H1 (cell line): Measurements from ENCODE around the gene FRMD3. TPM values are rescaled to one million over a fixed set of nuclear protein-coding genes. Genes with fewer than 3 reads are reported as not detected.

Experiments
- CTCF ChIA-PET: fragments of 300-600 bp; sonication (Branson Sonifier 250); formaldehyde crosslinking; loops from one replicate; lab custom pipeline; 2021; ENCODE audit not compliant: partially characterized antibody; lab: Charles Lee
- POLR2A ChIA-PET: fragments of 300-600 bp; sonication (Branson Sonifier 250); formaldehyde crosslinking; loops from one replicate; lab custom pipeline; 2021; ENCODE audit warnings: inconsistent platforms; ENCODE audit not compliant: partially characterized antibody; lab: Charles Lee
- DNase-seq, 2 experiments: peaks; one replicate each; pipeline versions ENCODE4 v3.0.0 to v3.0.0-alpha.2; 2010 to 2022; ENCODE audit warnings: low spot score in 2 of 2, low read depth in 1 of 2, mixed read lengths in 1 of 2
- FAIRE-seq: peaks from 2 replicates; lab custom pipeline; 2011; peaks lifted over from hg19 to GRCh38; lab: Jason Lieb, UNC
- H2AFZ ChIP-seq: 2 replicates; pipeline ENCODE4 v1.8.1; 2012; ENCODE audit warnings: low read length, inconsistent platforms
- H2AK5ac ChIP-seq: 2 replicates; pipeline ENCODE4 v1.6.1; 2013; ENCODE audit warnings: low read depth, low read length
- H2BK120ac ChIP-seq: replicated peaks from 2 replicates; pipeline ENCODE3; 2013; ENCODE audit warnings: low read depth, low read length, inconsistent platforms
- H2BK12ac ChIP-seq: 2 replicates; pipeline ENCODE4 v1.6.1; 2013; ENCODE audit warnings: low read depth, low read length
- H2BK15ac ChIP-seq: 2 replicates; pipeline ENCODE4 v1.6.1; 2013; ENCODE audit warnings: low read length
- H2BK20ac ChIP-seq: 2 replicates; pipeline ENCODE4 v1.6.1; 2013; ENCODE audit warnings: low read length
- H2BK5ac ChIP-seq: 2 replicates; pipeline ENCODE4 v1.6.1; 2013; ENCODE audit warnings: low read depth, low read length
- H3K14ac ChIP-seq: 2 replicates; pipeline ENCODE4 v1.6.1; 2013; ENCODE audit warnings: inconsistent platforms; ENCODE audit not compliant: insufficient read length
- H3K18ac ChIP-seq: 2 replicates; pipeline ENCODE4 v1.6.1; 2013; ENCODE audit warnings: low read length; ENCODE audit errors: extremely low read depth
- H3K23ac ChIP-seq: 2 replicates; pipeline ENCODE4 v1.6.1; 2013; ENCODE audit warnings: inconsistent platforms; ENCODE audit not compliant: insufficient read length
- H3K23me2 ChIP-seq: 2 replicates; pipeline ENCODE4 v1.6.1; 2013; ENCODE audit warnings: low read depth, low read length
- H3K27ac ChIP-seq: 2 replicates; pipeline ENCODE4 v1.6.1; 2011; ENCODE audit warnings: low read depth, low read length, inconsistent platforms
- H3K27me3 ChIP-seq, 4 experiments: replicated peaks in 1 of 4; 1 replicate in 1 of 4; 2 replicates in 3 of 4; pipeline versions ENCODE4 v1.6.1 to v1.8.1; 2011 to 2013; ENCODE audit warnings: low read length in 3 of 4, mild to moderate bottlenecking in 3 of 4, inconsistent platforms in 2 of 4, mixed read lengths in 2 of 4, moderate library complexity in 1 of 4; ENCODE audit not compliant: control insufficient read depth in 3 of 4, insufficient read depth in 3 of 4; ENCODE audit errors: extremely low read depth in 1 of 4
- H3K36me3 ChIP-seq, 4 experiments: 2 replicates each; pipeline versions ENCODE4 v1.6.1 to v1.8.1; 2011 to 2013; ENCODE audit warnings: mild to moderate bottlenecking in 4 of 4, low read length in 3 of 4, moderate library complexity in 2 of 4, control low read depth in 1 of 4, inconsistent platforms in 1 of 4; ENCODE audit not compliant: insufficient read depth in 4 of 4, control insufficient read depth in 2 of 4
- H3K4ac ChIP-seq: replicated peaks from 2 replicates; pipeline ENCODE3; 2013; ENCODE audit warnings: low read length, low read depth, mixed read lengths, inconsistent platforms; ENCODE audit not compliant: insufficient read length
- H3K4me1 ChIP-seq, 4 experiments: replicated peaks in 1 of 4; 1 replicate in 1 of 4; 2 replicates in 3 of 4; pipeline versions ENCODE4 v1.6.1 to v1.8.1; 2011 to 2013; ENCODE audit warnings: low read length in 3 of 4, inconsistent platforms in 2 of 4, mixed read lengths in 1 of 4; ENCODE audit not compliant: insufficient read depth in 4 of 4, control insufficient read depth in 3 of 4
- H3K4me2 ChIP-seq, 2 experiments: 2 replicates each; pipeline versions ENCODE4 v1.6.1 to v1.8.1; 2011 to 2013; ENCODE audit warnings: low read depth in 2 of 2, low read length in 2 of 2, control low read depth in 1 of 2, inconsistent platforms in 1 of 2, mild to moderate bottlenecking in 1 of 2; ENCODE audit not compliant: insufficient read depth in 1 of 2
- H3K4me3 ChIP-seq, 4 experiments: fragments of 200-600, 300-600 bp in 1 of 4; sonication (generic), shearing (Covaris generic), sonication (Bioruptor Twin) in 1 of 4; 2 replicates each; pipeline versions ENCODE4 v1.5.1 to v1.8.1; 2011 to 2016; ENCODE audit warnings: low read length in 4 of 4, low read depth in 3 of 4, control low read depth in 2 of 4, inconsistent platforms in 2 of 4, mild to moderate bottlenecking in 2 of 4, mixed read lengths in 1 of 4, moderate library complexity in 1 of 4; ENCODE audit not compliant: insufficient read depth in 2 of 4; ENCODE audit errors: extremely low read depth in 1 of 4
- H3K56ac ChIP-seq: replicated peaks from 2 replicates; pipeline ENCODE3; 2013; ENCODE audit warnings: low read depth, mild to moderate bottlenecking, mixed read lengths, low read length, inconsistent platforms; ENCODE audit not compliant: insufficient read length
- H3K79me1 ChIP-seq: 2 replicates; pipeline ENCODE4 v1.6.1; 2013; ENCODE audit warnings: low read depth, low read length, control low read depth
- H3K79me2 ChIP-seq, 2 experiments: 2 replicates each; pipeline versions ENCODE4 v1.6.1 to v1.8.1; 2012 to 2013; ENCODE audit warnings: low read length in 2 of 2, mild to moderate bottlenecking in 2 of 2, inconsistent platforms in 1 of 2; ENCODE audit not compliant: insufficient read depth in 2 of 2, control insufficient read depth in 1 of 2
- H3K9ac ChIP-seq, 4 experiments: replicated peaks in 1 of 4; 1 replicate in 1 of 4; 2 replicates in 3 of 4; pipeline versions ENCODE4 v1.6.1 to v1.8.1; 2011 to 2013; ENCODE audit warnings: low read depth in 3 of 4, low read length in 3 of 4, control low read depth in 2 of 4, mild to moderate bottlenecking in 2 of 4, moderate library complexity in 2 of 4, inconsistent platforms in 1 of 4; ENCODE audit errors: extremely low read depth in 1 of 4
- H3K9me3 ChIP-seq, 2 experiments: 2 replicates each; pipeline versions ENCODE4 v1.6.1 to v1.8.1; 2012 to 2013; ENCODE audit warnings: mild to moderate bottlenecking in 2 of 2, moderate library complexity in 2 of 2, control low read depth in 1 of 2, inconsistent platforms in 1 of 2, low read depth in 1 of 2, low read length in 1 of 2, mixed read lengths in 1 of 2; ENCODE audit not compliant: insufficient read depth in 2 of 2
- H4K20me1 ChIP-seq, 2 experiments: replicated peaks in 1 of 2; 2 replicates each; pipeline versions ENCODE3 to v1.8.1; 2011 to 2013; ENCODE audit warnings: inconsistent platforms in 2 of 2, low read length in 2 of 2, mild to moderate bottlenecking in 1 of 2; ENCODE audit not compliant: insufficient read depth in 2 of 2, control insufficient read depth in 1 of 2
- H4K5ac ChIP-seq: 2 replicates; pipeline ENCODE4 v1.6.1; 2013; ENCODE audit warnings: low read length, low read depth, mixed read lengths, inconsistent platforms; ENCODE audit not compliant: insufficient read length
- H4K8ac ChIP-seq: 2 replicates; pipeline ENCODE4 v1.8.0; 2013; ENCODE audit warnings: mild to moderate bottlenecking, moderate library complexity, low read length, inconsistent platforms; ENCODE audit not compliant: insufficient read depth; ENCODE audit errors: extremely low read depth
- H4K91ac ChIP-seq: replicated peaks from 2 replicates; pipeline ENCODE3; 2013; ENCODE audit warnings: low read length, mixed read lengths, inconsistent platforms; ENCODE audit not compliant: insufficient read length
- EZH2 ChIP-seq: fragments of 200-600 bp; sonication (generic); IDR thresholded peaks from 2 replicates; pipeline ENCODE4 v1.7.1; 2012; ENCODE audit warnings: low read depth, mild to moderate bottlenecking, moderate library complexity, low read length, inconsistent platforms; ENCODE audit not compliant: severe bottlenecking
- HDAC2 ChIP-seq, 2 experiments: fragments of 300-600 bp in 1 of 2; sonication (generic) in 1 of 2; IDR thresholded peaks; 2 replicates each; pipeline ENCODE4 v1.6.1; 2011 to 2012; ENCODE audit warnings: low read depth in 2 of 2, low read length in 2 of 2, mild to moderate bottlenecking in 2 of 2, moderate library complexity in 2 of 2, borderline replicate concordance in 1 of 2, inconsistent platforms in 1 of 2
- SP1 ChIP-seq: IDR thresholded peaks from 2 replicates; pipeline ENCODE4 v1.6.1; 2011; ENCODE audit warnings: low read depth, low read length
- TAF1 ChIP-seq: IDR thresholded peaks from 2 replicates; pipeline ENCODE4 v1.6.1; 2011; ENCODE audit warnings: mild to moderate bottlenecking, low read depth, low read length
- TEAD4 ChIP-seq: IDR thresholded peaks from 2 replicates; pipeline ENCODE4 v1.6.1; 2012; ENCODE audit warnings: low read depth, low read length, inconsistent platforms, mixed read lengths
- WGBS, 2 experiments: shearing (Covaris generic) in 1 of 2; methylation state at CpG; one replicate each; pipeline versions ENCODE4 v1.1.6 to v1.1.7; 2013 to 2015; ENCODE audit warnings: low lambda C conversion rate in 2 of 2, mixed read lengths in 2 of 2, inconsistent platforms in 1 of 2, low coverage in 1 of 2, missing lambda C conversion rate in 1 of 2; ENCODE audit not compliant: insufficient replicate concordance in 2 of 2, insufficient coverage in 1 of 2, insufficient read length in 1 of 2; ENCODE audit errors: extremely low coverage in 1 of 2, missing lambda C conversion rate in 1 of 2; 5-methylcytosine and 5-hydroxymethylcytosine counted together
- polyA plus RNA-seq, 7 experiments: library from polyadenylated mRNA; depleted of rRNA in 3 of 7; stranded (reverse) in 5 of 7; unstranded in 2 of 7; fragments of >200 nt in 5 of 7; fragments of 200-250 nt in 2 of 7; gene quantifications; 1 replicate in 5 of 7; 2 replicates in 1 of 7; 4 replicates in 1 of 7; pipeline versions ENCODE4 v1.2.1 to v1.2.3, GENCODE V29; 2011 to 2013; ENCODE audit warnings: missing spikeins in 2 of 7, mixed read lengths in 2 of 7
- total RNA-seq: library from RNA; stranded (reverse); fragmentation: NEBNext Ultra II Directional; extraction: Animal tissue kit (Norgen Biotek cat#: 25700); gene quantifications from 2 replicates; pipeline ENCODE4 v1.2.1, GENCODE V29; 2021
- TF ChIP-seq, protein P1 (sequence below): IDR thresholded peaks from 2 replicates; pipeline ENCODE4 v1.6.1; 2012; ENCODE audit warnings: low read length, inconsistent platforms
- TF ChIP-seq, protein P2 (sequence below): IDR thresholded peaks from 2 replicates; pipeline ENCODE4 v1.6.1; 2012; ENCODE audit warnings: inconsistent platforms

Gene FRMD3
- total and polyA plus RNA-seq, 2 of the 8 experiments (the other 6 are each of a cell fraction or from before 2014, with no cell fraction given) = 0.15 to 1.4 TPM

DNA sequence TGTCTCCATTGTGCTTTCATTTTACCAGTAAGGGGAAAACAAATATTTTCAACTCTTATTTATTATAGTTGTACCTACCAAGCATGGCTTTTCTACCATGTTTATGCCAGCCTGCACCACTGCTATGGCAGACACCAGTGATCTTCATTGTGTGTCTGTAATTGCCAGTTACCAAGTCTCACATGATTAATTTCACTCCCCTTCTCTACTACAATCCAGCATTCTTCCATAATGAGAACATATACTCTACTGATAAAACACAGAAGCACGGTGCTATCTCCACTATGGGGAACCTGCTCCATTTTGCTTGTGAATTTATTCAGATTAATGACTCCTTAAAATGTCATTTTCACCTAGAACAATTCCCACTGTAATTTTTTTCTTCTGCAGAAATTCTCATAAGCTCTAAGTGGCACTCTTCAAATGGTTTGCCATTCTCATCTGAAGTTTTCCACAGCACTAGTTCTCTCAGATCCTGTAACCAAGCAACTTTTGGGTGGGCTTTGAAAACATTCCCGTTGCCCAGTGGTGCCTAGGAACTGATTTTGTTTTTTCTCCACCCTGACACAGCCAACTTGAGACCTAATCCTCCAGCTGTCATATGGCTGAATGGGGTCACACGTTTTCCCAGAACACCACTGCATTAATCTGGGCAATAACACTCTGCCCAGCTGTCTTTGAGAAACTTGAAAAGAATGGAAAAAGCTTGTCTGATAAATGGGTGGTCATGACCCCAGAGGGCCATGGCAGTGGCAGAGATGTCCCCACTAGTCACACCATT is 252.6 kb downstream of the FRMD3 start:
- Histone ChIP-seq H3K9ac (no peak overlapping the region), H2AK5ac (no peak overlapping the region), H3K4ac (no peak overlapping the region), H2BK15ac (no peak overlapping the region), H3K14ac (no peak overlapping the region), H3K9me3 (no peaks in the 10 kb centered on the region), H3K4me1 (no peaks in the 10 kb centered on the region; a peak in 1 of 7 replicates), H2BK120ac (no peak overlapping the region), H3K23ac (no peak overlapping the region), H4K91ac (no peak overlapping the region), H3K36me3 (no peaks in the 10 kb centered on the region), H3K56ac (no peak overlapping the region), H3K79me2 (no peaks in the 10 kb centered on the region), H4K20me1 (no peaks in the 10 kb centered on the region), H3K27ac (no peak overlapping the region), H3K23me2 (no peaks in the 10 kb centered on the region), H2AFZ (no peak overlapping the region), H3K4me3 (no peak overlapping the region), H2BK12ac (no peak overlapping the region), H4K8ac (no peak overlapping the region), H2BK20ac (no peak overlapping the region), H4K5ac (no peak overlapping the region), H3K18ac (no peak overlapping the region), H3K27me3 (no peaks in the 10 kb centered on the region), H2BK5ac (no peak overlapping the region), H3K4me2 (no peak overlapping the region), H3K79me1 (no peaks in the 10 kb centered on the region)
- DNase-seq (no peak), FAIRE-seq (no peak)
- CTCF ChIA-PET = interaction anchor here (0.6 kb wide), 1 partner anchor 173 kb away, joined by 3 read pairs; no protein-coding TSS in a partner anchor
- POLR2A ChIA-PET = interaction anchor here (0.7 kb wide), 1 partner anchor 88 kb away, joined by 3 read pairs; no protein-coding TSS in a partner anchor
- 91% methylated on average over 3 of the region's 3 CpGs; no CpG with 5 or more reads in 1 of the 2 experiments for WGBS, 2 experiments
- TF ChIP-seq TEAD4 (no peak), HDAC2 (IDR thresholded peaks at IDR 0.05; ENCODE audit: borderline replicate concordance in 1 of 2, low read depth in 2 of 2, low read length in 2 of 2) (no peak), EZH2 (no peak), SP1 (no peak), TAF1 (no peak)
- TF ChIP-seq, protein P1, sequence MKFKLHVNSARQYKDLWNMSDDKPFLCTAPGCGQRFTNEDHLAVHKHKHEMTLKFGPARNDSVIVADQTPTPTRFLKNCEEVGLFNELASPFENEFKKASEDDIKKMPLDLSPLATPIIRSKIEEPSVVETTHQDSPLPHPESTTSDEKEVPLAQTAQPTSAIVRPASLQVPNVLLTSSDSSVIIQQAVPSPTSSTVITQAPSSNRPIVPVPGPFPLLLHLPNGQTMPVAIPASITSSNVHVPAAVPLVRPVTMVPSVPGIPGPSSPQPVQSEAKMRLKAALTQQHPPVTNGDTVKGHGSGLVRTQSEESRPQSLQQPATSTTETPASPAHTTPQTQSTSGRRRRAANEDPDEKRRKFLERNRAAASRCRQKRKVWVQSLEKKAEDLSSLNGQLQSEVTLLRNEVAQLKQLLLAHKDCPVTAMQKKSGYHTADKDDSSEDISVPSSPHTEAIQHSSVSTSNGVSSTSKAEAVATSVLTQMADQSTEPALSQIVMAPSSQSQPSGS = no peak
- TF ChIP-seq, protein P2, sequence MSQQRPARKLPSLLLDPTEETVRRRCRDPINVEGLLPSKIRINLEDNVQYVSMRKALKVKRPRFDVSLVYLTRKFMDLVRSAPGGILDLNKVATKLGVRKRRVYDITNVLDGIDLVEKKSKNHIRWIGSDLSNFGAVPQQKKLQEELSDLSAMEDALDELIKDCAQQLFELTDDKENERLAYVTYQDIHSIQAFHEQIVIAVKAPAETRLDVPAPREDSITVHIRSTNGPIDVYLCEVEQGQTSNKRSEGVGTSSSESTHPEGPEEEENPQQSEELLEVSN = no peak
